Natural killer cell (primary cell): ENCODE data around the gene IRF5. TPM values are rescaled to one million over a fixed set of nuclear protein-coding genes. Genes with fewer than 3 reads are reported as not detected.

Experiments
- ATAC-seq, 3 donors: fragments of 150-1000 bp in 2 of 3; fragments of 200-7000 bp in 1 of 3; cut with Tn5 transposase; 1 replicate in 1 of 3; 2 replicates in 2 of 3; pipeline ENCODE4 v1.10.0; 2021; ENCODE audit warnings: mild to moderate bottlenecking in 2 of 3, moderate library complexity in 2 of 3
- DNase-seq, 2 donors: peaks; one replicate each; pipeline versions ENCODE4 v3.0.0 to v3.0.0-alpha.2; 2013 to 2021; ENCODE audit warnings: mixed read lengths in 1 of 2
- H3K27ac ChIP-seq: one replicate; pipeline ENCODE4 v1.5.1; 2013; ENCODE audit warnings: mild to moderate bottlenecking, low read length
- H3K27me3 ChIP-seq: one replicate; pipeline ENCODE4 v1.6.1; 2013; ENCODE audit warnings: low read length; ENCODE audit not compliant: control insufficient read depth, insufficient read depth
- H3K36me3 ChIP-seq: one replicate; pipeline ENCODE4 v1.6.1; 2013; ENCODE audit warnings: low read length; ENCODE audit not compliant: control insufficient read depth, insufficient read depth
- H3K4me1 ChIP-seq: one replicate; pipeline ENCODE4 v1.6.1; 2013; ENCODE audit warnings: low read length; ENCODE audit not compliant: control insufficient read depth, insufficient read depth
- H3K4me3 ChIP-seq: one replicate; pipeline ENCODE4 v1.5.1; 2013; ENCODE audit warnings: low read length
- H3K9me3 ChIP-seq: one replicate; pipeline ENCODE4 v1.6.1; 2013; ENCODE audit warnings: low read length; ENCODE audit not compliant: control insufficient read depth, insufficient read depth
- H3K27ac Mint-ChIP-seq, 2 donors: one replicate each; pipeline ENCODE4 v1.8.0; 2022; ENCODE audit warnings: mild to moderate bottlenecking in 2 of 2, mixed read lengths in 2 of 2, moderate library complexity in 1 of 2
- H3K27me3 Mint-ChIP-seq, 2 donors: one replicate each; pipeline ENCODE4 v1.8.0; 2022; ENCODE audit warnings: low read depth in 2 of 2, mixed read lengths in 2 of 2
- H3K36me3 Mint-ChIP-seq: one replicate; pipeline ENCODE4 v1.8.0; 2022; ENCODE audit warnings: mixed read lengths
- H3K4me1 Mint-ChIP-seq, 2 donors: one replicate each; pipeline ENCODE4 v1.8.0; 2022; ENCODE audit warnings: mixed read lengths in 2 of 2
- H3K4me3 Mint-ChIP-seq: one replicate; pipeline ENCODE4 v1.8.0; 2022; ENCODE audit warnings: mild to moderate bottlenecking, moderate library complexity, mixed read lengths
- H3K9me3 Mint-ChIP-seq, 2 donors: one replicate each; pipeline ENCODE4 v1.8.0; 2022; ENCODE audit warnings: mixed read lengths in 2 of 2
- CTCF ChIP-seq: fragments of 200-600 bp; IDR thresholded peaks from one replicate; pipeline ENCODE4 v1.8.0; 2022; ENCODE audit warnings: antibody characterized with exemption
- WGBS: methylation state at CpG from one replicate; pipeline ENCODE4 v1.1.7; 2013; ENCODE audit warnings: missing lambda C conversion rate; ENCODE audit not compliant: insufficient coverage; 5-methylcytosine and 5-hydroxymethylcytosine counted together
- intact Hi-C: fragments of 100-400 bp; cut with micrococcal nuclease; formaldehyde crosslinking; loops from one replicate; pipeline ENCODE4 v1.14.2; 2022
- total RNA-seq, 4 donors: library from RNA; stranded (reverse); fragments of 120-200 nt in 1 of 4; gene quantifications; one replicate each; pipeline versions ENCODE4 v1.2.3 to v1.2.4, GENCODE V29; 2013 to 2022

The IRF5 gene
- total RNA-seq, 3 donors from 2014 or later (not counting 1 experiment from before 2014, with no cell fraction given): 13.0 to 20.2 (median 19.5) TPM

- no peak overlapping the region for H3K4me3 Mint-ChIP-seq
- no peak overlapping the region for H3K27ac Mint-ChIP-seq
- intact Hi-C loops: no loop called here
- TF ChIP-seq CTCF: no peak
- no peaks in the 10 kb centered on the region for H3K36me3 Mint-ChIP-seq
- H3K4me1 Mint-ChIP-seq: no peaks in the 10 kb centered on the region
- DNase-seq: no peak
- Histone ChIP-seq H3K27ac (no peak overlapping the region), H3K4me1 (peaks cover 4% of the 10 kb centered on the region), H3K27me3 (peaks cover 12% of the 10 kb centered on the region), H3K9me3 (no peaks in the 10 kb centered on the region), H3K36me3 (no peaks in the 10 kb centered on the region), H3K4me3 (no peak overlapping the region)
- no peaks in the 10 kb centered on the region for H3K9me3 Mint-ChIP-seq
- WGBS: 96% methylated on average over 9 of the region's 11 CpGs
- ATAC-seq: no peak
- peaks cover 0 to 5% of the 10 kb centered on the region in 2 donors for H3K27me3 Mint-ChIP-seq
Observed at GRCh38 chr7:128891942-128892269, 45.8 kb upstream of the IRF5 start.

DNA sequence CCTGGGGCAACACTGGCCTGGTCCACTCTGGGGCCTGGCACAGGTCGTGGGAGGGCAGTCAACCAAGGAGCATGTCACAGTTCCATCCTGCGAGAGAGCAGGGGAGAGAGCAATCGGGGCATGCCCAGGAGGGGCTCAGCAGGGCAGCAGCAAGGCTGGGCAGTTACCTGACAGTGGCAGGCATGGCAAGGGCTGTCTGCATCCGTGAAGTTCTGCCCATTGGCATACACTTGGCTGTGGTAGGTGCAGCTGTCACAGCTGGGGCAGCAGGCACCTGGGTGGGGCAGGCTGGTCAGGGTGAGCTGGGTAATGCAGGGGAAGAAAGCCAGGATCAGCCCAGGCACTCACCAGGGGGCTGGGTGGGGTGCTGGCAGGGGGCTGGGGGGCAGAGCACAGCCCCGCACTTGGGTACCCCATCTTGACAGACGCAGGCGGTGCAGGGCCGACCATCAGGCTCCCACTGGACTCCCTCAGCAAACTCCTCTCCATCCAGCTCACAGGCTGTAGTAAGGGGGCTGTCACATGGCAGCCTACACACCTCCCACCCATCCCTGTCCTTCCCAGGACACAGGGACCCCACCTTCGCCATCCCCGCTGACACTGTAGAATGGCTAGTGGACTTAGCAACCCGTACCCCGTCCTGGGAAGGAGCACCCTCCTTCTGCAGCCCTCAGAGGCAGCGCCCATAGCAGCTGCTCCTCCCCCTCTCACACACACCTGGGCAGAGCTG, 45.0 kb upstream of the IRF5 start:
- Histone ChIP-seq H3K4me1 (peaks cover 4% of the 10 kb centered on the region), H3K4me3 (no peak overlapping the region), H3K36me3 (no peaks in the 10 kb centered on the region), H3K27me3 (peaks cover 12% of the 10 kb centered on the region), H3K9me3 (no peaks in the 10 kb centered on the region), H3K27ac (no peak overlapping the region)
- no peak overlapping the region for H3K4me3 Mint-ChIP-seq
- ATAC-seq: no peak
- no peaks in the 10 kb centered on the region for H3K9me3 Mint-ChIP-seq
- no peak for DNase-seq
- H3K4me1 Mint-ChIP-seq: no peaks in the 10 kb centered on the region
- TF ChIP-seq CTCF: no peak
- 87% methylated on average over 13 of the region's 13 CpGs for WGBS
- intact Hi-C loops: no loop called here
- peaks cover 0 to 7% of the 10 kb centered on the region in 2 donors for H3K27me3 Mint-ChIP-seq
- H3K27ac Mint-ChIP-seq: no peak overlapping the region
- no peaks in the 10 kb centered on the region for H3K36me3 Mint-ChIP-seq

- DNase-seq (no peak), ATAC-seq (no peak)
- 91% methylated on average over 19 of the region's 23 CpGs for WGBS
- no peak overlapping the region for H3K4me3 ChIP-seq
- no peaks in the 10 kb centered on the region for H3K36me3 ChIP-seq
- no peak overlapping the region for H3K27ac ChIP-seq
- intact Hi-C loops: no loop called here
- peaks cover 4% of the 10 kb centered on the region for H3K4me1 ChIP-seq
- H3K36me3 Mint-ChIP-seq: no peaks in the 10 kb centered on the region
- H3K4me3 Mint-ChIP-seq: no peak overlapping the region
- H3K27me3 Mint-ChIP-seq: peaks cover 0 to 7% of the 10 kb centered on the region in 2 donors
- H3K9me3 Mint-ChIP-seq: no peaks in the 10 kb centered on the region
- no peaks in the 10 kb centered on the region for H3K9me3 ChIP-seq
- H3K4me1 Mint-ChIP-seq: no peaks in the 10 kb centered on the region
- H3K27me3 ChIP-seq: peaks cover 12% of the 10 kb centered on the region
- TF ChIP-seq CTCF: no peak
- no peak overlapping the region for H3K27ac Mint-ChIP-seq
Observed at GRCh38 chr7:128893251-128894100, 44.3 kb upstream of the IRF5 start.
